GM23338 (cell line): ENCODE results near the gene SPHK1. TPM values are rescaled to one million over a fixed set of nuclear protein-coding genes. Genes with fewer than 3 reads are reported as not detected.

ENCODE experiments used
- ATAC-seq: fragments of 200-7000 bp; cut with Tn5 transposase; 3 replicates; pipeline ENCODE4 v1.9.1; 2020
- DNase-seq: peaks from one replicate; pipeline ENCODE4 v3.0.0-alpha.2; 2015; ENCODE audit warnings: low spot score
- H2AFZ ChIP-seq: fragments of 200-600 bp; sonication (generic); 2 replicates; pipeline ENCODE4 v1.8.0; 2016; ENCODE audit warnings: antibody characterized with exemption, mild to moderate bottlenecking, moderate library complexity
- H3F3A ChIP-seq: fragments of 200-600 bp; sonication (generic); replicated peaks from 2 replicates; pipeline ENCODE4 v1.8.0; 2017; ENCODE audit warnings: antibody characterized with exemption, mixed run types, low read depth
- H3K27ac ChIP-seq: fragments of 200-600 bp; sonication (generic); 2 replicates; pipeline ENCODE4 v1.6.1; 2016; ENCODE audit warnings: low read depth
- H3K27me3 ChIP-seq: fragments of 200-600 bp; sonication (generic); 2 replicates; pipeline ENCODE4 v1.8.0; 2016; ENCODE audit warnings: mild to moderate bottlenecking, mixed run types, moderate library complexity; ENCODE audit not compliant: insufficient read depth
- H3K36me3 ChIP-seq: fragments of 200-600 bp; sonication (generic); 2 replicates; pipeline ENCODE4 v1.8.0; 2016; ENCODE audit warnings: mild to moderate bottlenecking; ENCODE audit not compliant: insufficient read depth
- H3K4me1 ChIP-seq: fragments of 200-600 bp; sonication (generic); 2 replicates; pipeline ENCODE4 v1.8.0; 2016; ENCODE audit warnings: mild to moderate bottlenecking, moderate library complexity; ENCODE audit not compliant: insufficient read depth
- H3K4me2 ChIP-seq: fragments of 200-600 bp; sonication (generic); 2 replicates; pipeline ENCODE4 v1.7.1; 2017; ENCODE audit warnings: mixed run types
- H3K4me3 ChIP-seq: fragments of 200-600 bp; sonication (generic); 2 replicates; pipeline ENCODE4 v1.6.1; 2016; ENCODE audit warnings: mixed run types
- H3K79me2 ChIP-seq: fragments of 200-600 bp; sonication (generic); replicated peaks from 2 replicates; pipeline ENCODE4 v1.8.0; 2017; ENCODE audit warnings: mild to moderate bottlenecking; ENCODE audit not compliant: insufficient read depth
- H3K9me2 ChIP-seq: fragments of 200-600 bp; sonication (generic); 2 replicates; pipeline ENCODE4 v1.8.0; 2017; ENCODE audit not compliant: insufficient read depth
- H4K20me1 ChIP-seq: fragments of 200-600 bp; sonication (generic); replicated peaks from 2 replicates; pipeline ENCODE4 v1.8.0; 2017; ENCODE audit warnings: mild to moderate bottlenecking; ENCODE audit not compliant: insufficient read depth
- H3K27ac Mint-ChIP-seq: 2 replicates; pipeline ENCODE4 v1.8.0; 2020; ENCODE audit warnings: inconsistent platforms, mild to moderate bottlenecking, moderate library complexity, mixed read lengths
- H3K27me3 Mint-ChIP-seq: 3 replicates; pipeline ENCODE4 v1.8.0; 2022; ENCODE audit warnings: low read depth, mild to moderate bottlenecking, moderate library complexity, mixed read lengths, inconsistent platforms; ENCODE audit not compliant: insufficient read depth, poor library complexity
- H3K36me3 Mint-ChIP-seq: 3 replicates; pipeline ENCODE4 v1.8.0; 2021; ENCODE audit warnings: low read depth, mild to moderate bottlenecking, inconsistent platforms, moderate library complexity, mixed read lengths
- H3K4me1 Mint-ChIP-seq: 3 replicates; pipeline ENCODE4 v1.8.0; 2020; ENCODE audit warnings: mild to moderate bottlenecking, inconsistent platforms, mixed read lengths
- H3K4me3 Mint-ChIP-seq: 3 replicates; pipeline ENCODE4 v1.8.0; 2021; ENCODE audit warnings: moderate library complexity, mild to moderate bottlenecking, inconsistent platforms, mixed read lengths
- H3K9me3 Mint-ChIP-seq: 3 replicates; pipeline ENCODE4 v1.8.0; 2020; ENCODE audit warnings: moderate library complexity, mild to moderate bottlenecking, inconsistent platforms, mixed read lengths
- CREB1 ChIP-seq: fragments of 250-450 bp; sonication (Bioruptor Pico); IDR thresholded peaks from 2 replicates; pipeline ENCODE4 v1.5.0; 2020; ENCODE audit warnings: low read depth, mild to moderate bottlenecking, moderate library complexity
- EZH2 ChIP-seq: fragments of 200-600 bp; sonication (generic); IDR thresholded peaks from one replicate; pipeline ENCODE4 v1.8.0; 2017; ENCODE audit warnings: antibody characterized with exemption, mild to moderate bottlenecking, low read depth; ENCODE audit not compliant: unreplicated experiment
- EZH2phosphoT487 ChIP-seq: fragments of 200-600 bp; sonication (generic); IDR thresholded peaks from one replicate; pipeline ENCODE4 v1.8.1; 2018; ENCODE audit warnings: antibody characterized with exemption; ENCODE audit not compliant: unreplicated experiment
- JUNB ChIP-seq: IDR thresholded peaks from one replicate; pipeline ENCODE4 v1.6.1; 2016; ENCODE audit warnings: antibody characterized with exemption; ENCODE audit not compliant: unreplicated experiment
- NANOG ChIP-seq: IDR thresholded peaks from 2 replicates; pipeline ENCODE4 v1.6.1; 2016; ENCODE audit warnings: antibody characterized with exemption, borderline replicate concordance
- POLR2AphosphoS5 ChIP-seq: IDR thresholded peaks from 2 replicates; pipeline ENCODE4 v1.6.1; 2016; ENCODE audit warnings: antibody characterized with exemption, low read depth
- REST ChIP-seq: IDR thresholded peaks from one replicate; pipeline ENCODE4 v1.6.1; 2018; ENCODE audit warnings: antibody characterized with exemption; ENCODE audit not compliant: unreplicated experiment
- STAT1 ChIP-seq: IDR thresholded peaks from one replicate; pipeline ENCODE4 v1.6.1; 2016; ENCODE audit warnings: antibody characterized with exemption; ENCODE audit not compliant: unreplicated experiment
- ZNF114 ChIP-seq: fragments of 250-450 bp; sonication (Bioruptor Pico); IDR thresholded peaks from 2 replicates; pipeline ENCODE4 v1.5.0; 2020; ENCODE audit warnings: mild to moderate bottlenecking, moderate library complexity
- ZNF331 ChIP-seq: fragments of 250-450 bp; sonication (Bioruptor Pico); IDR thresholded peaks from 2 replicates; pipeline ENCODE4 v1.5.0; 2020; ENCODE audit warnings: low read depth, mild to moderate bottlenecking, moderate library complexity
- ZNF462 ChIP-seq: fragments of 250-450 bp; sonication (Bioruptor Pico); IDR thresholded peaks from 2 replicates; pipeline ENCODE4 v1.5.0; 2020; ENCODE audit warnings: mild to moderate bottlenecking, moderate library complexity
- polyA plus RNA-seq: library from polyadenylated mRNA; unstranded; fragments of >200 nt; fragmentation: Nextera tagmentation; extraction: Ambion mirVana; gene quantifications from 2 replicates; pipeline ENCODE4 v1.2.1, GENCODE V29; 2016
- total RNA-seq: library from RNA; depleted of rRNA; stranded (reverse); fragments of >200 nt; shearing (Covaris generic); gene quantifications from 2 replicates; pipeline ENCODE4 v1.2.3, GENCODE V29; 2014
- TF ChIP-seq, protein P1 (sequence below), 2 experiments: fragments of 200-600 bp in 1 of 2; sonication (generic) in 1 of 2; conservative IDR thresholded peaks; 2 replicates each; pipeline versions ENCODE4 v1.5.1 to v1.6.1; 2016 to 2017; ENCODE audit warnings: antibody characterized with exemption in 2 of 2, low read depth in 2 of 2, mild to moderate bottlenecking in 2 of 2, moderate library complexity in 1 of 2
- TF ChIP-seq, protein P2 (sequence below): IDR thresholded peaks from 2 replicates; pipeline ENCODE4 v1.6.1; 2016; ENCODE audit warnings: antibody characterized with exemption

The SPHK1 gene
- total and polyA plus RNA-seq, 2 experiments from 2014 or later = 1.3 to 3.2 TPM

DNA sequence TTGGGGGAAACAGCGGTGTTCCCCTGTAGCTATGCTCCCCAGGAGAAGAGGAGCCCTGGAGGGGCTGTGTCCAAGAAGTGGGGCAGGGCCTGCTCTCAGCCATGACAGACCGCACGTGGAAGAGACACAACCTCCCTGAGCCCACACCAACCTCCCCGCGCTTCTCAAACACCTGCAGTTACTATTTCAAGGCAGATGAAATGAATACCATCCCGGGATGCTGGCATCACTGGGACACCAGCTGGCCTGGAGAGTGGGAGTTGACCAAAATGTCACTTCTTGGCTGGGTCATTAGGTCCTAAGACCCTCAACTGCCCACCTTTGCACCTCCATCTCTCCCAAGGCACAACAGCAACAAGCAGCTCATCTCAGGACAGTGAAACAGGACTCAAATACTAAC, 32.0 kb downstream of the SPHK1 start:
- H3K9me2 ChIP-seq = no peaks in the 10 kb centered on the region
- no peak overlapping the region for H2AFZ ChIP-seq
- H3K4me2 ChIP-seq = no peak overlapping the region
- Mint-ChIP-seq H3K4me1 (peaks cover 38% of the 10 kb centered on the region), H3K4me3 (no peak overlapping the region), H3K9me3 (no peaks in the 10 kb centered on the region), H3K27ac (no peak overlapping the region), H3K27me3 (peaks cover 6% of the 10 kb centered on the region), H3K36me3 (peaks cover 15% of the 10 kb centered on the region)
- DNase-seq (no peak), ATAC-seq (no peak)
- peaks cover 29% of the 10 kb centered on the region for H3K4me1 ChIP-seq
- H3F3A ChIP-seq = peaks cover 9% of the 10 kb centered on the region; the same call in 1 of the 2 replicates
- H4K20me1 ChIP-seq = peaks cover 34% of the 10 kb centered on the region
- no peaks in the 10 kb centered on the region for H3K36me3 ChIP-seq
- H3K27me3 ChIP-seq = no peaks in the 10 kb centered on the region
- peaks cover 99% of the 10 kb centered on the region for H3K79me2 ChIP-seq
- H3K4me3 ChIP-seq = no peak overlapping the region
- TF ChIP-seq JUNB (no peak), ZNF331 (CRISPR knock-in tag) (no peak), NANOG (no peak), EZH2phosphoT487 (no peak), ZNF114 (CRISPR knock-in tag) (no peak), POLR2AphosphoS5 (no peak), REST (no peak), ZNF462 (CRISPR knock-in tag) (no peak), EZH2 (no peak), STAT1 (no peak), CREB1 (no peak)
- TF ChIP-seq, protein P1, sequence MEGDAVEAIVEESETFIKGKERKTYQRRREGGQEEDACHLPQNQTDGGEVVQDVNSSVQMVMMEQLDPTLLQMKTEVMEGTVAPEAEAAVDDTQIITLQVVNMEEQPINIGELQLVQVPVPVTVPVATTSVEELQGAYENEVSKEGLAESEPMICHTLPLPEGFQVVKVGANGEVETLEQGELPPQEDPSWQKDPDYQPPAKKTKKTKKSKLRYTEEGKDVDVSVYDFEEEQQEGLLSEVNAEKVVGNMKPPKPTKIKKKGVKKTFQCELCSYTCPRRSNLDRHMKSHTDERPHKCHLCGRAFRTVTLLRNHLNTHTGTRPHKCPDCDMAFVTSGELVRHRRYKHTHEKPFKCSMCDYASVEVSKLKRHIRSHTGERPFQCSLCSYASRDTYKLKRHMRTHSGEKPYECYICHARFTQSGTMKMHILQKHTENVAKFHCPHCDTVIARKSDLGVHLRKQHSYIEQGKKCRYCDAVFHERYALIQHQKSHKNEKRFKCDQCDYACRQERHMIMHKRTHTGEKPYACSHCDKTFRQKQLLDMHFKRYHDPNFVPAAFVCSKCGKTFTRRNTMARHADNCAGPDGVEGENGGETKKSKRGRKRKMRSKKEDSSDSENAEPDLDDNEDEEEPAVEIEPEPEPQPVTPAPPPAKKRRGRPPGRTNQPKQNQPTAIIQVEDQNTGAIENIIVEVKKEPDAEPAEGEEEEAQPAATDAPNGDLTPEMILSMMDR (conservative IDR thresholded peaks at IDR 0.05; ENCODE audit: low read depth in 2 of 2) = no peak
- TF ChIP-seq, protein P2, sequence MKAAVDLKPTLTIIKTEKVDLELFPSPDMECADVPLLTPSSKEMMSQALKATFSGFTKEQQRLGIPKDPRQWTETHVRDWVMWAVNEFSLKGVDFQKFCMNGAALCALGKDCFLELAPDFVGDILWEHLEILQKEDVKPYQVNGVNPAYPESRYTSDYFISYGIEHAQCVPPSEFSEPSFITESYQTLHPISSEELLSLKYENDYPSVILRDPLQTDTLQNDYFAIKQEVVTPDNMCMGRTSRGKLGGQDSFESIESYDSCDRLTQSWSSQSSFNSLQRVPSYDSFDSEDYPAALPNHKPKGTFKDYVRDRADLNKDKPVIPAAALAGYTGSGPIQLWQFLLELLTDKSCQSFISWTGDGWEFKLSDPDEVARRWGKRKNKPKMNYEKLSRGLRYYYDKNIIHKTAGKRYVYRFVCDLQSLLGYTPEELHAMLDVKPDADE = no peak
- peak overlapping the region; percentile 59; the same call in 1 of the 2 replicates for H3K27ac ChIP-seq
